OCI-LY7 (cell line): ENCODE data around the gene OR8H2.

Experiments
- EZH2phosphoT487 ChIP-seq: fragments of 200-600 bp; sonication (generic); IDR thresholded peaks from 2 replicates; pipeline ENCODE4 v1.6.1; 2018; ENCODE audit warnings: low read depth, borderline replicate concordance, mild to moderate bottlenecking, mixed run types, antibody characterized with exemption, low read length, moderate library complexity, mixed read lengths
- TF ChIP-seq, protein P1 (sequence below): fragments of 200-600 bp; sonication (generic); conservative IDR thresholded peaks from 2 replicates; pipeline ENCODE4 v1.5.1; 2014; ENCODE audit warnings: mild to moderate bottlenecking, antibody characterized with exemption, low read length, moderate library complexity, mixed read lengths

DNA sequence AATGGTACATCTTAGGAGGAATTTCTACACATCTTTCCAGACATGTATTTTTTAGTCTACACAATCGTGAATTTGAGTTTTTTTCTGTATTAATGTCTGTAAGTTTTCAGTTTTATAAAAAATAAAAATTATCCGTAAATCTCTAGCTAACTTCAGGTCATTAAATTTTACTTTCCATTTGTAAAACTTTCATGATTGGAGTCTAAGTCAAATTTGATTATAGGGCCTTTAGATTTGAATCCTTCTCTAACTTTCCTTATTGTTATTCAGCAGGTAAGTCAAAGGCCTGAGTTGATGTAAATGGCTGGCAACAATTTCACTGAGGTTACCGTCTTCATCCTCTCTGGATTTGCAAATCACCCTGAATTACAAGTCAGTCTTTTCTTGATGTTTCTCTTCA is 10.5 kb upstream of the OR8H2 start, which contains the start of gene OR8I2:
- TF ChIP-seq, protein P1, sequence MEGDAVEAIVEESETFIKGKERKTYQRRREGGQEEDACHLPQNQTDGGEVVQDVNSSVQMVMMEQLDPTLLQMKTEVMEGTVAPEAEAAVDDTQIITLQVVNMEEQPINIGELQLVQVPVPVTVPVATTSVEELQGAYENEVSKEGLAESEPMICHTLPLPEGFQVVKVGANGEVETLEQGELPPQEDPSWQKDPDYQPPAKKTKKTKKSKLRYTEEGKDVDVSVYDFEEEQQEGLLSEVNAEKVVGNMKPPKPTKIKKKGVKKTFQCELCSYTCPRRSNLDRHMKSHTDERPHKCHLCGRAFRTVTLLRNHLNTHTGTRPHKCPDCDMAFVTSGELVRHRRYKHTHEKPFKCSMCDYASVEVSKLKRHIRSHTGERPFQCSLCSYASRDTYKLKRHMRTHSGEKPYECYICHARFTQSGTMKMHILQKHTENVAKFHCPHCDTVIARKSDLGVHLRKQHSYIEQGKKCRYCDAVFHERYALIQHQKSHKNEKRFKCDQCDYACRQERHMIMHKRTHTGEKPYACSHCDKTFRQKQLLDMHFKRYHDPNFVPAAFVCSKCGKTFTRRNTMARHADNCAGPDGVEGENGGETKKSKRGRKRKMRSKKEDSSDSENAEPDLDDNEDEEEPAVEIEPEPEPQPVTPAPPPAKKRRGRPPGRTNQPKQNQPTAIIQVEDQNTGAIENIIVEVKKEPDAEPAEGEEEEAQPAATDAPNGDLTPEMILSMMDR: no peak
- no peak for TF ChIP-seq EZH2phosphoT487
